Suprapubic skin (tissue), 4 donors: ENCODE results near the gene ZFAND3. TPM values are rescaled to one million over a fixed set of nuclear protein-coding genes. Genes with fewer than 3 reads are reported as not detected.
A peak's percentile ranks its signal among the peaks of the same experiment; 100 is the strongest.

Experiments used
- DNase-seq, 2 donors: peaks; one replicate each; pipeline ENCODE4 v3.0.0-alpha.2; 2019; ENCODE audit warnings: low spot score in 2 of 2
- H3K27ac ChIP-seq: fragments of 200-600 bp; sonication (generic); one replicate; pipeline ENCODE4 v1.5.1; 2019
- H3K27me3 ChIP-seq: fragments of 200-600 bp; sonication (generic); one replicate; pipeline ENCODE4 v1.5.1; 2019
- H3K36me3 ChIP-seq: fragments of 200-600 bp; sonication (generic); one replicate; pipeline ENCODE4 v1.5.1; 2019
- H3K4me1 ChIP-seq: fragments of 200-600 bp; sonication (generic); one replicate; pipeline ENCODE4 v1.5.1; 2019
- H3K4me3 ChIP-seq: fragments of 200-600 bp; sonication (generic); one replicate; pipeline ENCODE4 v1.5.1; 2019; ENCODE audit warnings: mild to moderate bottlenecking
- H3K9me3 ChIP-seq: fragments of 200-600 bp; sonication (generic); one replicate; pipeline ENCODE4 v1.5.1; 2019
- CTCF ChIP-seq, 2 donors: fragments of 200-600 bp in 1 of 2; fragments of 450-650 bp in 1 of 2; sonication (generic) in 1 of 2; IDR thresholded peaks; one replicate each; pipeline ENCODE4 v1.5.1; 2016 to 2019; ENCODE audit warnings: antibody characterized with exemption in 2 of 2, mild to moderate bottlenecking in 1 of 2, moderate library complexity in 1 of 2
- EP300 ChIP-seq: sonication (generic); formaldehyde crosslinking; IDR thresholded peaks from one replicate; pipeline ENCODE4 v1.6.1; 2017; ENCODE audit warnings: antibody characterized with exemption
- POLR2A ChIP-seq, 2 donors: fragments of 450-650 bp; IDR thresholded peaks; one replicate each; pipeline ENCODE4 v1.6.1; 2017; ENCODE audit warnings: antibody characterized with exemption in 2 of 2, mild to moderate bottlenecking in 2 of 2, moderate library complexity in 2 of 2
- POLR2AphosphoS5 ChIP-seq, 3 donors: sonication (generic); formaldehyde crosslinking; IDR thresholded peaks; one replicate each; pipeline ENCODE4 v1.6.1; 2017; ENCODE audit warnings: antibody characterized with exemption in 3 of 3
- WGBS: methylation state at CpG from one replicate; pipeline ENCODE4 v1.1.5; 2018; 5-methylcytosine and 5-hydroxymethylcytosine counted together
- total RNA-seq, 4 donors: library from RNA; depleted of rRNA; stranded (reverse); fragments of >200 nt; gene quantifications; one replicate each; pipeline ENCODE4 v1.1.0, GENCODE V29; 2016

ZFAND3 gene
- total RNA-seq, 4 donors from 2014 or later = 31.1 to 41.0 (median 36.3) TPM

GRCh38 chr6:37785002-37785662, 34.4 kb upstream of the ZFAND3 start:
- no peak for TF ChIP-seq POLR2A (IDR thresholded peaks at IDR 0.05)
- no peak for TF ChIP-seq CTCF (IDR thresholded peaks at IDR 0.05)
- TF ChIP-seq EP300 = no peak
- no peak for TF ChIP-seq POLR2AphosphoS5 (IDR thresholded peaks at IDR 0.05)
- Histone ChIP-seq H3K4me3 (no peak overlapping the region), H3K36me3 (no peaks in the 10 kb centered on the region), H3K4me1 (peaks cover 25% of the 10 kb centered on the region), H3K9me3 (no peaks in the 10 kb centered on the region), H3K27me3 (peaks cover 3% of the 10 kb centered on the region), H3K27ac (no peak overlapping the region)
- DNase-seq = no peak
- 73% methylated on average over 12 of the region's 13 CpGs for WGBS

GRCh38 chr6:37785663-37786270, 33.8 kb upstream of the ZFAND3 start:
- Histone ChIP-seq H3K27ac (no peak overlapping the region), H3K9me3 (no peaks in the 10 kb centered on the region), H3K27me3 (peaks cover 3% of the 10 kb centered on the region), H3K4me1 (peaks cover 25% of the 10 kb centered on the region), H3K36me3 (no peaks in the 10 kb centered on the region), H3K4me3 (no peak overlapping the region)
- DNase-seq = no peak
- WGBS = 75% methylated on average over 18 of the region's 18 CpGs
- TF ChIP-seq POLR2AphosphoS5 (IDR thresholded peaks at IDR 0.05) (no peak), CTCF (IDR thresholded peaks at IDR 0.05) (no peak), POLR2A (IDR thresholded peaks at IDR 0.05) (no peak), EP300 (no peak)

GRCh38 chr6:37787216-37787615, 32.3 kb upstream of the ZFAND3 start:
- 90% methylated on average over 2 of the region's 2 CpGs for WGBS
- Histone ChIP-seq H3K27ac (no peak overlapping the region), H3K4me1 (peaks cover 36% of the 10 kb centered on the region), H3K4me3 (no peak overlapping the region), H3K27me3 (peaks cover 3% of the 10 kb centered on the region), H3K36me3 (no peaks in the 10 kb centered on the region), H3K9me3 (no peaks in the 10 kb centered on the region)
- no peak for DNase-seq
- TF ChIP-seq POLR2A (IDR thresholded peaks at IDR 0.05) (no peak), EP300 (no peak), CTCF (IDR thresholded peaks at IDR 0.05) (no peak), POLR2AphosphoS5 (IDR thresholded peaks at IDR 0.05) (no peak)

- WGBS = 60% methylated on average over 1 of the region's 2 CpGs
- no peak for DNase-seq
- Histone ChIP-seq H3K27ac (no peak overlapping the region), H3K36me3 (no peaks in the 10 kb centered on the region), H3K9me3 (no peaks in the 10 kb centered on the region), H3K4me3 (no peak overlapping the region), H3K4me1 (peaks cover 30% of the 10 kb centered on the region), H3K27me3 (peaks cover 3% of the 10 kb centered on the region)
- no peak for TF ChIP-seq EP300
- no peak for TF ChIP-seq POLR2AphosphoS5 (IDR thresholded peaks at IDR 0.05)
- no peak for TF ChIP-seq POLR2A (IDR thresholded peaks at IDR 0.05)
- no peak for TF ChIP-seq CTCF (IDR thresholded peaks at IDR 0.05)
These were observed 31.3 kb upstream of the ZFAND3 start for GRCh38 chr6:37788259-37788658.

- no peak overlapping the region for H3K4me3 ChIP-seq
- WGBS = 17% methylated on average over 10 of the region's 10 CpGs
- peak in 2 of 3 donors; percentile 68 to 73 for TF ChIP-seq POLR2AphosphoS5 (IDR thresholded peaks at IDR 0.05)
- TF ChIP-seq EP300 = no peak
- peak; percentile 93 to 95 for TF ChIP-seq CTCF (IDR thresholded peaks at IDR 0.05)
- no peak for TF ChIP-seq POLR2A (IDR thresholded peaks at IDR 0.05)
- peak; percentile 93 for DNase-seq
- H3K27me3 ChIP-seq = no peaks in the 10 kb centered on the region
- H3K4me1 ChIP-seq = peaks cover 16% of the 10 kb centered on the region
- H3K36me3 ChIP-seq = no peaks in the 10 kb centered on the region
- no peaks in the 10 kb centered on the region for H3K9me3 ChIP-seq
- H3K27ac ChIP-seq = no peak overlapping the region
These were observed 28.2 kb upstream of the ZFAND3 start for GRCh38 chr6:37791156-37791919.
